ENCODE measurements around the gene IGF2BP2. TPM values are rescaled to one million over a fixed set of nuclear protein-coding genes. Genes with fewer than 3 reads are reported as not detected.

Gene IGF2BP2
- total and polyA plus RNA-seq, 2 of the 13 experiments (the other 11 are each of a cell fraction or from before 2014, with no cell fraction given) = 6.5 to 46.0 TPM

DNA sequence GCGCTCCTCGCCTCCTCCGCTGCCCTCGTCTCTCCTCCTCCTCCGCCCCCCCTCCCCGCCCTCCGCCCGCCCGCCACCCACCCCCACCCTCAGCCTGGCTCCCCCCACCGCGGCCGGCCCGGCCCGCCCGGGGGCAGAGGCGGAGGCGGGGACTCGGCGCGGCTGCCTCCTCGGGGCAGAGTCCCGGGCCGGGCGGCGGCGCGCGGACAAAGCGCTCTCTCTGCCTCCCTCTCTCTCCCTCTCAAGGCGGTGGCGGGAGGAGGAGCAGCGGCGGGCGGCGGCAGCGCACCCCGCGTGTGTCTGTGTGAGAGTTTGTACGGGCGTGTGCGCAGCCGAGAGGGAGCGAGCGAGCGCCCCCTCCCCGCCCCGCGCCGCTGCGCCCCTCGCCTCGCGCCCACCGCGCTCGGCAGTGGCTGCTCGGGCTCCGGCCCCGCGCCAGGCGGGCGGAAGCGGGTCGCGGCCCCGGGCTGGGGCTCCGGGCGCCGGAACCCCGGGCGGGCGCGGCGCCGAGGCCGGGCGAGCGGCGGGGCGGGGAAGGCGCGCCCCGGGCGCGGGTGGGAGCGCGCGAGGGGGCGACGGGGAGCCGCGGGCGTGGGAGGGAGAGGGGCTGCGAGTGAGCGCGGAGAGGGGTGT, at the start of gene IGF2BP2 (continued):
- TF ChIP-seq GABPA (IDR thresholded peaks at IDR 0.05; ENCODE audit: low read depth, low read length) = no peak
- TF ChIP-seq GABPA (CRISPR knock-in tag; IDR thresholded peaks at IDR 0.05; ENCODE audit: low read depth) = no peak
- no peak for TF ChIP-seq EZH2 (conservative IDR thresholded peaks at IDR 0.05; ENCODE audit: low read depth, low read length)
- no peak for TF ChIP-seq ZNF121 (CRISPR knock-in tag; IDR thresholded peaks at IDR 0.05)
- no peak for TF ChIP-seq ZNF546 (CRISPR knock-in tag; conservative IDR thresholded peaks at IDR 0.05)
- TF ChIP-seq ZKSCAN1 (IDR thresholded peaks at IDR 0.05; ENCODE audit: low read length) = no peak
- TF ChIP-seq HNF4A (CRISPR knock-in tag; IDR thresholded peaks at IDR 0.05) = no peak
- no peak for TF ChIP-seq PHF8 (CRISPR knock-in tag; IDR thresholded peaks at IDR 0.05)
- TF ChIP-seq ZNF788 (CRISPR knock-in tag; IDR thresholded peaks at IDR 0.05; ENCODE audit: borderline replicate concordance) = no peak; the same call in 1 of the 2 replicates
- TF ChIP-seq NCOA2 (CRISPR knock-in tag; IDR thresholded peaks at IDR 0.05) = no peak
- TF ChIP-seq POGZ (CRISPR knock-in tag; IDR thresholded peaks at IDR 0.05) = no peak
- no peak for TF ChIP-seq ZNF839 (CRISPR knock-in tag; IDR thresholded peaks at IDR 0.05; ENCODE audit: borderline replicate concordance)
- no peak for TF ChIP-seq MAFK (conservative IDR thresholded peaks at IDR 0.05 in 1 of 2, IDR thresholded peaks at IDR 0.05 in 1 of 2; ENCODE audit: low read length in 2 of 2)
- no peak for TF ChIP-seq MAFG (CRISPR knock-in tag; IDR thresholded peaks at IDR 0.05)
- TF ChIP-seq NONO (IDR thresholded peaks at IDR 0.05) = no peak
- TF ChIP-seq NONO (CRISPR knock-in tag; conservative IDR thresholded peaks at IDR 0.05) = no peak; the same call in 1 of the 2 replicates
- no peak for TF ChIP-seq ELF3 (CRISPR knock-in tag; IDR thresholded peaks at IDR 0.05)
- TF ChIP-seq ZC3H4 (CRISPR knock-in tag; IDR thresholded peaks at IDR 0.05; ENCODE audit: borderline replicate concordance) = no peak
- TF ChIP-seq FIP1L1 (IDR thresholded peaks at IDR 0.05; ENCODE audit: borderline replicate concordance, insufficient read depth, low read depth, low read length) = no peak
- no peak for TF ChIP-seq NFKBIZ (CRISPR knock-in tag; IDR thresholded peaks at IDR 0.05)
- no peak for TF ChIP-seq ZNF678 (CRISPR knock-in tag; IDR thresholded peaks at IDR 0.05)
- TF ChIP-seq, protein P1, sequence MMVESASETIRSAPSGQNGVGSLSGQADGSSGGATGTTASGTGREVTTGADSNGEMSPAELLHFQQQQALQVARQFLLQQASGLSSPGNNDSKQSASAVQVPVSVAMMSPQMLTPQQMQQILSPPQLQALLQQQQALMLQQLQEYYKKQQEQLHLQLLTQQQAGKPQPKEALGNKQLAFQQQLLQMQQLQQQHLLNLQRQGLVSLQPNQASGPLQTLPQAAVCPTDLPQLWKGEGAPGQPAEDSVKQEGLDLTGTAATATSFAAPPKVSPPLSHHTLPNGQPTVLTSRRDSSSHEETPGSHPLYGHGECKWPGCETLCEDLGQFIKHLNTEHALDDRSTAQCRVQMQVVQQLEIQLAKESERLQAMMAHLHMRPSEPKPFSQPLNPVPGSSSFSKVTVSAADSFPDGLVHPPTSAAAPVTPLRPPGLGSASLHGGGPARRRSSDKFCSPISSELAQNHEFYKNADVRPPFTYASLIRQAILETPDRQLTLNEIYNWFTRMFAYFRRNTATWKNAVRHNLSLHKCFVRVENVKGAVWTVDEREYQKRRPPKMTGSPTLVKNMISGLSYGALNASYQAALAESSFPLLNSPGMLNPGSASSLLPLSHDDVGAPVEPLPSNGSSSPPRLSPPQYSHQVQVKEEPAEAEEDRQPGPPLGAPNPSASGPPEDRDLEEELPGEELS (CRISPR knock-in tag; IDR thresholded peaks at IDR 0.05) = no peak
- TF ChIP-seq KLF13 (CRISPR knock-in tag; IDR thresholded peaks at IDR 0.05) = no peak
- TF ChIP-seq JARID2 (CRISPR knock-in tag; IDR thresholded peaks at IDR 0.05; ENCODE audit: insufficient replicate concordance) = no peak
- TF ChIP-seq SP4 (CRISPR knock-in tag; IDR thresholded peaks at IDR 0.05) = peak; percentile 46; the same call in 1 of the 2 replicates
- no peak for TF ChIP-seq CBX1 (IDR thresholded peaks at IDR 0.05; ENCODE audit: low read depth)
- TF ChIP-seq, protein P2, sequence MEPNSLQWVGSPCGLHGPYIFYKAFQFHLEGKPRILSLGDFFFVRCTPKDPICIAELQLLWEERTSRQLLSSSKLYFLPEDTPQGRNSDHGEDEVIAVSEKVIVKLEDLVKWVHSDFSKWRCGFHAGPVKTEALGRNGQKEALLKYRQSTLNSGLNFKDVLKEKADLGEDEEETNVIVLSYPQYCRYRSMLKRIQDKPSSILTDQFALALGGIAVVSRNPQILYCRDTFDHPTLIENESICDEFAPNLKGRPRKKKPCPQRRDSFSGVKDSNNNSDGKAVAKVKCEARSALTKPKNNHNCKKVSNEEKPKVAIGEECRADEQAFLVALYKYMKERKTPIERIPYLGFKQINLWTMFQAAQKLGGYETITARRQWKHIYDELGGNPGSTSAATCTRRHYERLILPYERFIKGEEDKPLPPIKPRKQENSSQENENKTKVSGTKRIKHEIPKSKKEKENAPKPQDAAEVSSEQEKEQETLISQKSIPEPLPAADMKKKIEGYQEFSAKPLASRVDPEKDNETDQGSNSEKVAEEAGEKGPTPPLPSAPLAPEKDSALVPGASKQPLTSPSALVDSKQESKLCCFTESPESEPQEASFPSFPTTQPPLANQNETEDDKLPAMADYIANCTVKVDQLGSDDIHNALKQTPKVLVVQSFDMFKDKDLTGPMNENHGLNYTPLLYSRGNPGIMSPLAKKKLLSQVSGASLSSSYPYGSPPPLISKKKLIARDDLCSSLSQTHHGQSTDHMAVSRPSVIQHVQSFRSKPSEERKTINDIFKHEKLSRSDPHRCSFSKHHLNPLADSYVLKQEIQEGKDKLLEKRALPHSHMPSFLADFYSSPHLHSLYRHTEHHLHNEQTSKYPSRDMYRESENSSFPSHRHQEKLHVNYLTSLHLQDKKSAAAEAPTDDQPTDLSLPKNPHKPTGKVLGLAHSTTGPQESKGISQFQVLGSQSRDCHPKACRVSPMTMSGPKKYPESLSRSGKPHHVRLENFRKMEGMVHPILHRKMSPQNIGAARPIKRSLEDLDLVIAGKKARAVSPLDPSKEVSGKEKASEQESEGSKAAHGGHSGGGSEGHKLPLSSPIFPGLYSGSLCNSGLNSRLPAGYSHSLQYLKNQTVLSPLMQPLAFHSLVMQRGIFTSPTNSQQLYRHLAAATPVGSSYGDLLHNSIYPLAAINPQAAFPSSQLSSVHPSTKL (CRISPR knock-in tag; IDR thresholded peaks at IDR 0.05) = peak; percentile 30
